Heart right ventricle (tissue), 16 donors: ENCODE measurements around the gene NTRK1. TPM values are rescaled to one million over a fixed set of nuclear protein-coding genes. Genes with fewer than 3 reads are reported as not detected.

Source experiments
- ATAC-seq, 8 donors: fragments of 200-7000 bp; cut with Tn5 transposase; one replicate each; pipeline ENCODE4 v1.9.1; 2020; ENCODE audit warnings: mild to moderate bottlenecking in 8 of 8, moderate library complexity in 8 of 8, moderate number of reproducible peaks in 1 of 8
- DNase-seq, 2 donors: peaks; one replicate each; pipeline ENCODE4 v3.0.0-alpha.2; 2020
- H3K27ac ChIP-seq, 10 donors: fragments of 200-600 bp; sonication (generic) in 2 of 10; one replicate each; pipeline versions ENCODE4 v1.5.0 to v1.8.0; 2020 to 2022; ENCODE audit warnings: mild to moderate bottlenecking in 3 of 10
- H3K27me3 ChIP-seq, 7 donors: fragments of 200-600 bp; one replicate each; pipeline ENCODE4 v1.8.0; 2021 to 2022; ENCODE audit warnings: mild to moderate bottlenecking in 2 of 7
- H3K36me3 ChIP-seq, 9 donors: fragments of 200-600 bp; sonication (generic) in 1 of 9; one replicate each; pipeline versions ENCODE4 v1.5.0 to v1.8.0; 2020 to 2022; ENCODE audit warnings: mild to moderate bottlenecking in 2 of 9
- H3K4me1 ChIP-seq, 9 donors: fragments of 200-600 bp; sonication (generic) in 1 of 9; one replicate each; pipeline versions ENCODE4 v1.5.0 to v1.8.0; 2020 to 2022; ENCODE audit warnings: mild to moderate bottlenecking in 4 of 9
- H3K4me3 ChIP-seq, 10 donors: fragments of 200-600 bp; sonication (generic) in 2 of 10; one replicate each; pipeline versions ENCODE4 v1.5.0 to v1.8.0; 2020 to 2022; ENCODE audit warnings: mild to moderate bottlenecking in 7 of 10, moderate library complexity in 2 of 10
- H3K9me3 ChIP-seq, 11 donors: fragments of 200-600 bp in 10 of 11; sonication (generic) in 2 of 11; one replicate each; pipeline versions ENCODE4 v1.5.0 to v1.8.0; 2013 to 2022; ENCODE audit warnings: mild to moderate bottlenecking in 2 of 11, control low read depth in 1 of 11, moderate library complexity in 1 of 11
- CTCF ChIP-seq, 9 donors: fragments of 200-600 bp; sonication (generic) in 2 of 9; IDR thresholded peaks; one replicate each; pipeline versions ENCODE4 v1.5.0 to v1.8.0; 2021 to 2022; ENCODE audit warnings: antibody characterized with exemption in 9 of 9, mild to moderate bottlenecking in 5 of 9, moderate library complexity in 1 of 9
- WGBS, 2 donors: extraction: QIAGEN DNeasy Blood & Tissue Kit; methylation state at CpG; one replicate each; pipeline ENCODE4 v1.1.7; 2013; ENCODE audit warnings: inconsistent platforms in 1 of 2; 5-methylcytosine and 5-hydroxymethylcytosine counted together
- intact Hi-C, 10 donors: fragments of 100-400 bp; cut with DNase I; formaldehyde crosslinking; loops; one replicate each; pipeline versions ENCODE4 v1.11.1 to v1.14.2; 2022
- polyA plus RNA-seq, 2 donors: library from polyadenylated mRNA; stranded (reverse); fragments of 200-250 nt; gene quantifications; one replicate each; pipeline ENCODE4 v1.2.3, GENCODE V29; 2013
- total RNA-seq, 10 donors: library from RNA; stranded (reverse); fragmentation: NEBNext Ultra II Directional in 3 of 10; extraction: Animal tissue kit (Norgen Biotek cat#: 25700) in 3 of 10; gene quantifications; one replicate each; pipeline versions ENCODE4 v1.2.1 to v1.2.4, GENCODE V29; 2021 to 2023
- donor health status: Arrhythmogenic right ventricular cardiomyopathy.
- donor health status: ischemic (EF 13 %, LVEDD 7.1; RV severe dilation, severe dysfunction).
- donor health status: healthy with polysubstance abuse.
- donor health status: DM: no; HTN: yes; CAD: no.
- donor health status: DM: no; HTN: no; CAD: no.
- donor health status: ischemic (EF 25% LVEDD 6.9; RV normal size, moderate dysfunction).
- donor health status: ischemic (EF 25% LVEDD 5.7; RV mildly dilated, moderate dysfunction).
- donor health status: healthy.
- donor health status: DM: yes; HTN: yes; CAD: no.
- donor health status: Ischemic cardiomyopathy.
- donor health status: ischemic (EF 35%, LVEDD 5.7; RV mildly dilated, moderate dysfunction).
- donor health status: nonischemic (EF 11% LVEDD 7.7; RV severe dilation, severe dysfunction).
- donor health status: DM: yes; HTN: yes; CAD: no.
- donor health status: PGD.
- donor health status: ischemic (EF 29% LVEDD 5.4; RV normal size, mild dysfunction).
- donor health status: nonischemic (EF 23%, LVEDD 6.1; RV moderate dilation, normal function).

NTRK1 gene
- total and polyA plus RNA-seq, 12 donors: 0.15 to 3.7 (median 0.69) TPM

GRCh38 chr1:156895455-156895812 lies 34.8 kb downstream of the NTRK1 start:
- peaks cover 0 to 43% (median 9%) of the 10 kb centered on the region in 7 donors for H3K27me3 ChIP-seq
- peaks cover 26 to 86% (median 75%) of the 10 kb centered on the region in 9 donors for H3K4me1 ChIP-seq
- TF ChIP-seq CTCF (IDR thresholded peaks at IDR 0.05): no peak
- intact Hi-C loops: loop anchor here in 1 of 10 donors (10.0 kb wide), 1 partner anchor 231 kb away; no protein-coding TSS in a partner anchor
- no peak for ATAC-seq
- no peaks in the 10 kb centered on the region for H3K9me3 ChIP-seq
- DNase-seq: no peak
- H3K27ac ChIP-seq: peak overlapping the region; percentile 89 to 98 (median 96)
- peak overlapping the region in 9 of 10 donors; percentile 62 to 82 (median 71) for H3K4me3 ChIP-seq
- WGBS, 2 donors: 62 to 65% methylated on average over 4 of the region's 4 CpGs
- H3K36me3 ChIP-seq: no peaks in the 10 kb centered on the region

- 80 to 82% methylated on average over 6 of the region's 6 CpGs for WGBS, 2 donors
- DNase-seq: no peak
- intact Hi-C loops: loop anchor here in 1 of 10 donors (10.0 kb wide), 1 partner anchor 231 kb away; no protein-coding TSS in a partner anchor
- peak overlapping the region in 6 of 10 donors; percentile 62 to 82 (median 70) for H3K4me3 ChIP-seq
- H3K9me3 ChIP-seq: no peaks in the 10 kb centered on the region
- no peaks in the 10 kb centered on the region for H3K36me3 ChIP-seq
- H3K4me1 ChIP-seq: peaks cover 31 to 91% (median 80%) of the 10 kb centered on the region in 9 donors
- peaks cover 0 to 42% (median 9%) of the 10 kb centered on the region in 7 donors for H3K27me3 ChIP-seq
- ATAC-seq: no peak
- peak overlapping the region; percentile 89 to 98 (median 96) for H3K27ac ChIP-seq
- no peak for TF ChIP-seq CTCF (IDR thresholded peaks at IDR 0.05)
Measured at GRCh38 chr1:156895927-156896326, 35.3 kb downstream of the NTRK1 start.

GRCh38 chr1:156896490-156897033 lies 35.9 kb downstream of the NTRK1 start:
- no peak for DNase-seq
- Histone ChIP-seq H3K36me3 (no peaks in the 10 kb centered on the region), H3K4me1 (peaks cover 33 to 95% (median 87%) of the 10 kb centered on the region in 9 donors), H3K9me3 (no peaks in the 10 kb centered on the region), H3K4me3 (peak overlapping the region in 5 of 10 donors; percentile 22 to 82 (median 64)), H3K27me3 (peaks cover 0 to 37% (median 9%) of the 10 kb centered on the region in 7 donors), H3K27ac (peak overlapping the region in 9 of 10 donors; percentile 89 to 98 (median 94))
- WGBS, 2 donors: 75 to 80% methylated on average over 16 of the region's 16 CpGs
- no peak for TF ChIP-seq CTCF (IDR thresholded peaks at IDR 0.05)
- peak in 1 of 8 donors; percentile 7 for ATAC-seq
- intact Hi-C loops: loop anchor here in 1 of 10 donors (10.0 kb wide), 1 partner anchor 232 kb away; no protein-coding TSS in a partner anchor

- peaks cover 0 to 30% (median 9%) of the 10 kb centered on the region in 7 donors for H3K27me3 ChIP-seq
- ATAC-seq: no peak
- intact Hi-C loops: loop anchor here in 1 of 10 donors (10.0 kb wide), 1 partner anchor 232 kb away; no protein-coding TSS in a partner anchor
Measured at GRCh38 chr1:156897078-156897825, 36.6 kb downstream of the NTRK1 start.

More at GRCh38 chr1:156897078-156897825, 36.6 kb downstream of the NTRK1 start:
- no peaks in the 10 kb centered on the region for H3K9me3 ChIP-seq
- no peak for TF ChIP-seq CTCF (IDR thresholded peaks at IDR 0.05)
- peak overlapping the region; percentile 54 to 98 (median 93) for H3K27ac ChIP-seq
- H3K4me1 ChIP-seq: peaks cover 36 to 95% (median 91%) of the 10 kb centered on the region in 9 donors
- H3K36me3 ChIP-seq: no peaks in the 10 kb centered on the region
- no peak for DNase-seq
- 61 to 63% methylated on average over 14 of the region's 14 CpGs for WGBS, 2 donors
- H3K4me3 ChIP-seq: peak overlapping the region in 8 of 10 donors; percentile 9 to 82 (median 28)
